HepG2 (cell line): Measurements from ENCODE around the gene ATP6V1D. TPM values are rescaled to one million over a fixed set of nuclear protein-coding genes. Genes with fewer than 3 reads are reported as not detected.

Source experiments
- GABPA ChIP-seq, 2 experiments: IDR thresholded peaks; 2 replicates each; pipeline ENCODE4 v1.6.1; 2011 to 2016; ENCODE audit warnings: low read depth in 2 of 2, low read length in 1 of 2, missing biosample characterization in 1 of 2, missing genetic modification characterization in 1 of 2
- PCBP2 ChIP-seq: fragments of 200-400 bp; formaldehyde crosslinking; optimal IDR thresholded peaks from 2 replicates; pipeline ENCODE3; 2018; ENCODE audit warnings: low read length, low read depth; ENCODE audit not compliant: poor library complexity, severe bottlenecking
- PLSCR1 ChIP-seq: sonication (generic); formaldehyde crosslinking; IDR thresholded peaks from 2 replicates; pipeline ENCODE4 v1.5.0; 2020; ENCODE audit warnings: missing genetic modification reagents, mild to moderate bottlenecking, borderline replicate concordance
- POLR2G ChIP-seq: fragments of 200-400 bp; formaldehyde crosslinking; IDR thresholded peaks from 2 replicates; pipeline ENCODE4 v1.6.1; 2018; ENCODE audit warnings: mild to moderate bottlenecking, low read depth, low read length, moderate library complexity
- RBFOX2 ChIP-seq: fragments of 200-400 bp; formaldehyde crosslinking; IDR thresholded peaks from 2 replicates; pipeline ENCODE4 v1.6.1; 2017; ENCODE audit warnings: low read depth, mild to moderate bottlenecking, low read length
- SAP130 ChIP-seq: IDR thresholded peaks from 2 replicates; pipeline ENCODE4 v1.6.1; 2016; ENCODE audit warnings: low read depth
- ZFYVE20 ChIP-seq: sonication (generic); formaldehyde crosslinking; IDR thresholded peaks from 2 replicates; pipeline ENCODE4 v1.8.0; 2023; ENCODE audit warnings: low read depth, mild to moderate bottlenecking, moderate library complexity, missing genetic modification reagents, borderline replicate concordance
- ZNF263 ChIP-seq: sonication (generic); formaldehyde crosslinking; IDR thresholded peaks from 2 replicates; pipeline ENCODE4 v1.4.0; 2020; ENCODE audit warnings: missing genetic modification reagents
- ZNF569 ChIP-seq: sonication (generic); formaldehyde crosslinking; IDR thresholded peaks from 2 replicates; pipeline ENCODE4 v1.5.0; 2020; ENCODE audit warnings: mild to moderate bottlenecking, missing genetic modification reagents, moderate library complexity, borderline replicate concordance
- ZNF788 ChIP-seq: sonication (generic); formaldehyde crosslinking; IDR thresholded peaks from 2 replicates; pipeline ENCODE4 v1.5.0; 2020; ENCODE audit warnings: mild to moderate bottlenecking, missing genetic modification reagents, borderline replicate concordance
- ZSCAN21 ChIP-seq: sonication (generic); formaldehyde crosslinking; IDR thresholded peaks from 2 replicates; pipeline ENCODE4 v1.8.0; 2022; ENCODE audit warnings: mild to moderate bottlenecking, missing genetic modification reagents, moderate library complexity, borderline replicate concordance
- ZXDC ChIP-seq: sonication (generic); formaldehyde crosslinking; IDR thresholded peaks from 2 replicates; pipeline ENCODE4 v1.5.0; 2020; ENCODE audit warnings: mild to moderate bottlenecking, missing genetic modification reagents
- polyA plus RNA-seq, 8 experiments: library from polyadenylated mRNA; depleted of rRNA in 3 of 8; stranded (reverse) in 7 of 8; unstranded in 1 of 8; fragments of >200 nt; fragmentation: Illumina TruSeq in 4 of 8; extraction: Trizol in 4 of 8; gene quantifications; 2 replicates each; pipeline versions ENCODE4 v1.2.1 to v1.2.3, GENCODE V29; 2011 to 2016; ENCODE audit warnings: low read depth in 4 of 8, missing spikeins in 1 of 8, mixed read lengths in 1 of 8; ENCODE audit not compliant: insufficient read depth in 1 of 8
- total RNA-seq, 5 experiments: library from RNA; depleted of rRNA; stranded (reverse); fragments of >200 nt; fragmentation: Illumina TruSeq; extraction: Trizol; gene quantifications; 2 replicates each; pipeline ENCODE4 v1.2.3, GENCODE V29; 2016; ENCODE audit warnings: low read depth in 1 of 5
- TF ChIP-seq, protein P1 (sequence below): sonication (generic); formaldehyde crosslinking; IDR thresholded peaks from one replicate; pipeline ENCODE4 v1.5.1; 2020; ENCODE audit warnings: mild to moderate bottlenecking, missing genetic modification reagents; ENCODE audit errors: not compliant biosample characterization
- TF ChIP-seq, protein P2 (sequence below): sonication (generic); formaldehyde crosslinking; IDR thresholded peaks from 2 replicates; pipeline ENCODE4 v1.4.0; 2020; ENCODE audit warnings: missing genetic modification reagents

ATP6V1D gene
- total and polyA plus RNA-seq, 2 of the 13 experiments (the other 11 are each of a cell fraction or from before 2014, with no cell fraction given): 16.8 to 53.9 TPM

DNA sequence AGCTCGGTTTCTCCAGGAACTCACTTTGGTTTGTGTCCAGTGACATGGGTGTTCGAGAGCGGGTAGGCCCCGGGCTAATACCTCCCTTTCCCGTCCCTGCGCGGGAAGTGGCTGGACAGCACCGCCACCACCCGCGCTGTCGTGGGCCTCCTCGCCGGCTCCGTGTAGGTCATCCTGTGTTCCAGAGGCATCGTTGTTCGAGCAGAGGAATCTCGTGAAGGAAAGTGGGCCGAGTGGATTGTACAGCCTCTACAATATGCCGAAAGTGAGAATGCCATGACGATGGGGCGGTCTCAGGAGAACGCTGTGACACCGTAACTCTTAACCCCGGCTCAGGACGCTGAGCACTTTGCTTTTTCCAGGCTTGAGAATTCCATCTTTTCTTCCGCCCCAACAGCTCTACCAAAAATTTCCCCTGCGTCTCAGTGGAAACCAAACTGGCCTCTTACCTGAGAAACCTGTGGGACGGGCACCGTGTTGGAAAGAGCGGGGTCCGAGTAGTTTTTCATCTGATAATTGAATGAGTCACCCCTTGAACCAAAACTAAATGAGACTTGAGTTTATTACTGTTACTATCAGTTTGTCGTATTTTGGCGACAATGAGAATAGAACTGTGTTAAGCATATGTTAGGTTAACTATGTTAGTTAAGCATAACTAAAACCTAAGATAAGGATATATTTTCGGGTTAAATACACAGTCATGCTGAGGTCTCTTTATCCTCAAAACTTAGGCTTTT, 1.0 kb upstream of the ATP6V1D start (continued):
- TF ChIP-seq PLSCR1 (CRISPR knock-in tag) (no peak), PCBP2 (no peak), SAP130 (CRISPR knock-in tag) (peak; percentile 3), ZNF263 (CRISPR knock-in tag) (0 out of 2 replicates have a peak, but pooled peaks have one; percentile 6), ZFYVE20 (0 out of 2 replicates have a peak, but pooled peaks have one; percentile 44), POLR2G (0 out of 2 replicates have a peak, but pooled peaks have one; percentile 12), GABPA (IDR thresholded peaks at IDR 0.05; ENCODE audit: low read depth, low read length) (0 out of 2 replicates have a peak, but pooled peaks have one; percentile 2), GABPA (CRISPR knock-in tag; IDR thresholded peaks at IDR 0.05; ENCODE audit: low read depth) (no peak), ZXDC (CRISPR knock-in tag) (peak; percentile 34; the same call in 1 of the 2 replicates), ZNF788 (no peak), RBFOX2 (peak; percentile 42; the same call in 1 of the 2 replicates), ZNF569 (CRISPR knock-in tag) (no peak), ZSCAN21 (CRISPR knock-in tag) (0 out of 2 replicates have a peak, but pooled peaks have one; percentile 4)
- TF ChIP-seq, protein P1, sequence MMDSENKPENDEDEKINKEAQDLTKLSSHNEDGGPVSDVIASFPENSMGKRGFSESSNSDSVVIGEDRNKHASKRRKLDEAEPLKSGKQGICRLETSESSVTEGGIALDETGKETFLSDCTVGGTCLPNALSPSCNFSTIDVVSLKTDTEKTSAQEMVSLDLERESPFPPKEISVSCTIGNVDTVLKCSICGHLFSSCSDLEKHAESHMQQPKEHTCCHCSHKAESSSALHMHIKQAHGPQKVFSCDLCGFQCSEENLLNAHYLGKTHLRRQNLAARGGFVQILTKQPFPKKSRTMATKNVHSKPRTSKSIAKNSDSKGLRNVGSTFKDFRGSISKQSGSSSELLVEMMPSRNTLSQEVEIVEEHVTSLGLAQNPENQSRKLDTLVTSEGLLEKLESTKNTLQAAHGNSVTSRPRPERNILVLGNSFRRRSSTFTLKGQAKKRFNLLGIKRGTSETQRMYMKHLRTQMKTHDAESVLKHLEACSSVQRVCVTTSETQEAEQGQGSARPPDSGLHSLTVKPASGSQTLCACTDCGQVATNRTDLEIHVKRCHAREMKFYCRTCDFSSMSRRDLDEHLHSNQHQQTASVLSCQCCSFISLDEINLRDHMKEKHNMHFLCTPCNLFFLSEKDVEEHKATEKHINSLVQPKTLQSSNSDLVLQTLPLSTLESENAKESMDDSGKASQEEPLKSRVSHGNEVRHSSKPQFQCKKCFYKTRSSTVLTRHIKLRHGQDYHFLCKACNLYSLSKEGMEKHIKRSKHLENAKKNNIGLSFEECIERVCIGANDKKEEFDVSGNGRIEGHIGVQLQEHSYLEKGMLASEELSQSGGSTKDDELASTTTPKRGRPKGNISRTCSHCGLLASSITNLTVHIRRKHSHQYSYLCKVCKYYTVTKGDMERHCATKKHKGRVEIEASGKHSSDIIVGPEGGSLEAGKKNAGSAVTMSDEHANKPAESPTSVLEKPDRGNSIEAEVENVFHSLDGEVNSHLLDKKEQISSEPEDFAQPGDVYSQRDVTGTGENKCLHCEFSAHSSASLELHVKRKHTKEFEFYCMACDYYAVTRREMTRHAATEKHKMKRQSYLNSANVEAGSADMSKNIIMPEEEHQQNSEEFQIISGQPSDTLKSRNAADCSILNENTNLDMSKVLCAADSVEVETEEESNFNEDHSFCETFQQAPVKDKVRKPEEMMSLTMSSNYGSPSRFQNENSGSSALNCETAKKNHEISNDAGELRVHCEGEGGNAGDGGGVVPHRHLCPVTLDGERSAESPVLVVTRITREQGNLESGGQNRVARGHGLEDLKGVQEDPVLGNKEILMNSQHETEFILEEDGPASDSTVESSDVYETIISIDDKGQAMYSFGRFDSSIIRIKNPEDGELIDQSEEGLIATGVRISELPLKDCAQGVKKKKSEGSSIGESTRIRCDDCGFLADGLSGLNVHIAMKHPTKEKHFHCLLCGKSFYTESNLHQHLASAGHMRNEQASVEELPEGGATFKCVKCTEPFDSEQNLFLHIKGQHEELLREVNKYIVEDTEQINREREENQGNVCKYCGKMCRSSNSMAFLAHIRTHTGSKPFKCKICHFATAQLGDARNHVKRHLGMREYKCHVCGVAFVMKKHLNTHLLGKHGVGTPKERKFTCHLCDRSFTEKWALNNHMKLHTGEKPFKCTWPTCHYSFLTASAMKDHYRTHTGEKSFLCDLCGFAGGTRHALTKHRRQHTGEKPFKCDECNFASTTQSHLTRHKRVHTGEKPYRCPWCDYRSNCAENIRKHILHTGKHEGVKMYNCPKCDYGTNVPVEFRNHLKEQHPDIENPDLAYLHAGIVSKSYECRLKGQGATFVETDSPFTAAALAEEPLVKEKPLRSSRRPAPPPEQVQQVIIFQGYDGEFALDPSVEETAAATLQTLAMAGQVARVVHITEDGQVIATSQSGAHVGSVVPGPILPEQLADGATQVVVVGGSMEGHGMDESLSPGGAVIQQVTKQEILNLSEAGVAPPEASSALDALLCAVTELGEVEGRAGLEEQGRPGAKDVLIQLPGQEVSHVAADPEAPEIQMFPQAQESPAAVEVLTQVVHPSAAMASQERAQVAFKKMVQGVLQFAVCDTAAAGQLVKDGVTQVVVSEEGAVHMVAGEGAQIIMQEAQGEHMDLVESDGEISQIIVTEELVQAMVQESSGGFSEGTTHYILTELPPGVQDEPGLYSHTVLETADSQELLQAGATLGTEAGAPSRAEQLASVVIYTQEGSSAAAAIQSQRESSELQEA (CRISPR knock-in tag): peak; percentile 54
- TF ChIP-seq, protein P2, sequence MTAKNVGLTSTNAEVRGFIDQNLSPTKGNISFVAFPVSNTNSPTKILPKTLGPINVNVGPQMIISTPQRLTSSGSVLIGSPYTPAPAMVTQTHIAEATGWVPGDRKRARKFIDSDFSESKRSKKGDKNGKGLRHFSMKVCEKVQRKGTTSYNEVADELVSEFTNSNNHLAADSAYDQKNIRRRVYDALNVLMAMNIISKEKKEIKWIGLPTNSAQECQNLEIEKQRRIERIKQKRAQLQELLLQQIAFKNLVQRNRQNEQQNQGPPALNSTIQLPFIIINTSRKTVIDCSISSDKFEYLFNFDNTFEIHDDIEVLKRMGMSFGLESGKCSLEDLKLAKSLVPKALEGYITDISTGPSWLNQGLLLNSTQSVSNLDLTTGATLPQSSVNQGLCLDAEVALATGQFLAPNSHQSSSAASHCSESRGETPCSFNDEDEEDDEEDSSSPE (CRISPR knock-in tag): peak; percentile 48
